Ishikawa (cell line): ENCODE measurements around the gene NUMB.

Experiments used
- CEBPB ChIP-seq: IDR thresholded peaks from 2 replicates; pipeline ENCODE4 v1.6.1; 2012
- CREB1 ChIP-seq: IDR thresholded peaks from 2 replicates; pipeline ENCODE4 v1.6.1; 2012; ENCODE audit warnings: low read depth
- FOXM1 ChIP-seq: IDR thresholded peaks from 2 replicates; pipeline ENCODE4 v1.6.1; 2012; ENCODE audit warnings: low read depth, borderline replicate concordance
- RAD21 ChIP-seq: IDR thresholded peaks from 2 replicates; pipeline ENCODE4 v1.6.1; 2012; ENCODE audit warnings: low read depth
- TAF1 ChIP-seq: IDR thresholded peaks from 2 replicates; pipeline ENCODE4 v1.6.1; 2012; ENCODE audit warnings: low read depth, mild to moderate bottlenecking
- TCF12 ChIP-seq: IDR thresholded peaks from 2 replicates; pipeline ENCODE4 v1.6.1; 2012; ENCODE audit warnings: low read depth
- YY1 ChIP-seq: IDR thresholded peaks from 2 replicates; pipeline ENCODE4 v1.6.1; 2012; ENCODE audit warnings: low read depth
- ZBTB7A ChIP-seq: IDR thresholded peaks from 2 replicates; pipeline ENCODE4 v1.6.1; 2012; ENCODE audit warnings: low read depth
- TF ChIP-seq, protein P1 (sequence below): IDR thresholded peaks from 2 replicates; pipeline ENCODE4 v1.6.1; 2012; ENCODE audit warnings: low read depth, mild to moderate bottlenecking

GRCh38 chr14:73476451-73476931, 18.1 kb upstream of the NUMB start:
- no peak for TF ChIP-seq ZBTB7A
- no peak for TF ChIP-seq CREB1
- TF ChIP-seq RAD21: no peak
- no peak for TF ChIP-seq CEBPB
- TF ChIP-seq TCF12: no peak
- no peak for TF ChIP-seq YY1
- TF ChIP-seq, protein P1, sequence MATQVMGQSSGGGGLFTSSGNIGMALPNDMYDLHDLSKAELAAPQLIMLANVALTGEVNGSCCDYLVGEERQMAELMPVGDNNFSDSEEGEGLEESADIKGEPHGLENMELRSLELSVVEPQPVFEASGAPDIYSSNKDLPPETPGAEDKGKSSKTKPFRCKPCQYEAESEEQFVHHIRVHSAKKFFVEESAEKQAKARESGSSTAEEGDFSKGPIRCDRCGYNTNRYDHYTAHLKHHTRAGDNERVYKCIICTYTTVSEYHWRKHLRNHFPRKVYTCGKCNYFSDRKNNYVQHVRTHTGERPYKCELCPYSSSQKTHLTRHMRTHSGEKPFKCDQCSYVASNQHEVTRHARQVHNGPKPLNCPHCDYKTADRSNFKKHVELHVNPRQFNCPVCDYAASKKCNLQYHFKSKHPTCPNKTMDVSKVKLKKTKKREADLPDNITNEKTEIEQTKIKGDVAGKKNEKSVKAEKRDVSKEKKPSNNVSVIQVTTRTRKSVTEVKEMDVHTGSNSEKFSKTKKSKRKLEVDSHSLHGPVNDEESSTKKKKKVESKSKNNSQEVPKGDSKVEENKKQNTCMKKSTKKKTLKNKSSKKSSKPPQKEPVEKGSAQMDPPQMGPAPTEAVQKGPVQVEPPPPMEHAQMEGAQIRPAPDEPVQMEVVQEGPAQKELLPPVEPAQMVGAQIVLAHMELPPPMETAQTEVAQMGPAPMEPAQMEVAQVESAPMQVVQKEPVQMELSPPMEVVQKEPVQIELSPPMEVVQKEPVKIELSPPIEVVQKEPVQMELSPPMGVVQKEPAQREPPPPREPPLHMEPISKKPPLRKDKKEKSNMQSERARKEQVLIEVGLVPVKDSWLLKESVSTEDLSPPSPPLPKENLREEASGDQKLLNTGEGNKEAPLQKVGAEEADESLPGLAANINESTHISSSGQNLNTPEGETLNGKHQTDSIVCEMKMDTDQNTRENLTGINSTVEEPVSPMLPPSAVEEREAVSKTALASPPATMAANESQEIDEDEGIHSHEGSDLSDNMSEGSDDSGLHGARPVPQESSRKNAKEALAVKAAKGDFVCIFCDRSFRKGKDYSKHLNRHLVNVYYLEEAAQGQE: no peak
- no peak for TF ChIP-seq TAF1
- TF ChIP-seq FOXM1: no peak
